Stimulated activated CD4-positive, alpha-beta T cell treated with anti-CD3 and anti-CD28 coated beads, Interleukin-15, amount 100 ng/mL, for 48 hours (primary cell): ENCODE data around the gene SOX6.
"Not testable (repeated sequence)": the region's sequence is repeated elsewhere in the genome, so short reads cannot be mapped to it uniquely, and the experiment has no call there.

Experiments
- DNase-seq, 2 donors: peaks; one replicate each; pipeline ENCODE4 v3.0.0-alpha.2; 2020; ENCODE audit warnings: low read depth in 2 of 2

Gene SOX6

GRCh38 chr11:15932417-15932816 lies 423.9 kb downstream of the SOX6 start:
- DNase-seq = no peak

GRCh38 chr11:15931497-15931896 lies 424.8 kb downstream of the SOX6 start:
- DNase-seq = no peak

GRCh38 chr11:15930442-15931025 lies 425.8 kb downstream of the SOX6 start:
- no peak for DNase-seq

GRCh38 chr11:15929371-15929901 lies 426.9 kb downstream of the SOX6 start:
- DNase-seq = no peak

DNA sequence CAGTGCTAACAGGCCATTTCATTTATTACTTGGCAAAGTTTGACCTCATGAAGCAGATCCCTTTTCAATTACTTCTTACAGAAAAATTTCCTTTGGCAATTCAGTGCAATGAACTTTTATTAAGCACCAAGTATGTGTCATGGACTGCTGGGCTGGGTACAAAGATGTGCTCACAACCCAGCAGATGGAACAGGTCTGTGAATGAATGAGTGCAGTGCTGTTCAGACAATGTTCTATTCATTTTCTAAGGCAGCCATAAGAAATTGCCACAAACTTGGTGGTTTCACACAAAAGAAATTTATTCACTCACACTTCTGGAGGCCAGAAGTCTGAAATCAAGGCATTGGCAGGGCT lies 428.5 kb downstream of the SOX6 start:
- no peak for DNase-seq

- DNase-seq = no peak
Measured at GRCh38 chr11:15927196-15927863, 429.0 kb downstream of the SOX6 start.

GRCh38 chr11:15926071-15926470 lies 430.3 kb downstream of the SOX6 start:
- DNase-seq = no peak

DNA sequence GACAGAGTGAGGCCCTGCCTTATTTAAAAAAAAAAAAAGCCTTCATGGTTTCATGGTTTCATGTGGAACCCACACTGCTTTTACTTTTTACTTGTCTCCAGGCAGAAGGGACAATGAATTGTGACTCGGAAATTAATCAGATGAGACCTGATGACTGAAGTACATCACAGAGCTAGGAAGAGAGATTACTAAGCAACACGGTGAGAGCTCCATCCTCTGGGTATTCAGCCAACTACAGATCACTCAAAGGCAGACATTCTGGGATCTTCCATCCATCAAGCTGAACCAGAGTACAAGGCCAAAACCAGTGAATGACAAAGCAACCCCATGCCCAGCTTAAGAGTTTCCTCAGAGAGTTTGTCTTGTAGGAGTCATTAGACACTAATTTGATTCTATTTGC lies 433.2 kb downstream of the SOX6 start:
- no peak for DNase-seq

GRCh38 chr11:15922745-15923144 lies 433.6 kb downstream of the SOX6 start:
- not testable (repeated sequence) for DNase-seq

- no peak for DNase-seq
Measured at GRCh38 chr11:15920856-15921629, 435.3 kb downstream of the SOX6 start.

DNA sequence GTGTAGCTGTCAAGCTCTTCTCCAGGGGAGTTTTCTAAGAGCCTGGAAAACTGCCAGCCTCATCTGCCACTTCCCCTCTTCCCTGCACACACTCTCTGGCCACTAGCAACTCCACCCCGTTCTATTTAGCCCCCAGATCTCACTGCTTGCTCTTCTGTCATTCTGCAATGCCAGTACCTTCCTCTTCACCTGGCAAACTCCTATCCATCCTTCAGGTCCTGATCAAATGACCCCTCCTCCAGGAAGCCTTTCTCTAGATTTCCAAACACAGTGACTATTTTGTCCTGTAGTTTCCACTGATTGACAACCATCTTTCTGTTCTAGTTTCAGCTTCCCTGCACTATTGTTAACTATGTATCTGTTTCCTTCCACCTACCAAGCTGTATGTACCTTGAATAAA lies 437.7 kb downstream of the SOX6 start:
- DNase-seq = no peak

DNA sequence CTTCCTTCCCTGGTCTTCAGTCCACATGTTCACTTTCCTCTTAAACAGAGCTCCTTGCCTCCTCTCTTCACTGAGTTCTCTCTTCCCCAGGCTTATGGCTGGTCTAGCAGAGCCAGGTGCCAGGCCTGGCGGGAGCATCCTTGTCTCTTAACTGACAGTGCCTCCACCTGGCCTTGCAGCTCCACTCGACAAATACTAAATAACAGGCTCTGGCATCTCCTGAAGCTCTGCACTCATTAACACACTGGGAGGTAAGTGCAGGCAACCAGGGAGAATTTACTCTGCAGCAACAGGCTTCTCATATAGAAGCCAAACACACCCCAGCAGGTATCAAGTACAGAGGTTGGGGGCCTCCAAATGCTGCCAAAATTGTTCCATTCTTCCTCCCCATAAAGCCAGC lies 438.1 kb downstream of the SOX6 start:
- no peak for DNase-seq
